Tibial artery (tissue), 4 donors: ENCODE measurements around the gene CCNO.
A peak's percentile ranks its signal among the peaks of the same experiment; 100 is the strongest.

Experiments
- DNase-seq, 2 donors: peaks; one replicate each; pipeline ENCODE4 v3.0.0-alpha.2; 2019
- H3K27ac ChIP-seq, 2 donors: fragments of 200-600 bp; sonication (generic) in 1 of 2; 1 replicate in 1 of 2; 2 replicates in 1 of 2; pipeline ENCODE4 v1.5.1; 2018 to 2019; ENCODE audit warnings: mild to moderate bottlenecking in 1 of 2
- H3K27me3 ChIP-seq, 2 donors: fragments of 200-600 bp; sonication (generic) in 1 of 2; one replicate each; pipeline versions ENCODE4 v1.5.1 to v1.6.0; 2016 to 2019
- H3K36me3 ChIP-seq, 3 donors: fragments of 200-600 bp; sonication (generic) in 2 of 3; one replicate each; pipeline ENCODE4 v1.5.1; 2016 to 2019; ENCODE audit warnings: mild to moderate bottlenecking in 2 of 3
- H3K4me1 ChIP-seq, 4 donors: fragments of 200-600 bp; sonication (generic) in 2 of 4; 1 replicate in 3 of 4; 2 replicates in 1 of 4; pipeline ENCODE4 v1.5.1; 2016 to 2019
- H3K4me3 ChIP-seq, 2 donors: fragments of 200-600 bp; sonication (generic) in 1 of 2; 1 replicate in 1 of 2; 2 replicates in 1 of 2; pipeline ENCODE4 v1.5.1; 2018 to 2019; ENCODE audit warnings: mild to moderate bottlenecking in 2 of 2
- H3K9me3 ChIP-seq, 3 donors: fragments of 200-600 bp; sonication (generic) in 1 of 3; one replicate each; pipeline ENCODE4 v1.5.1; 2016 to 2019
- intact Hi-C: fragments of 100-400 bp; cut with DNase I; formaldehyde crosslinking; loops from one replicate; pipeline ENCODE4 v1.15.0; 2023; ENCODE audit warnings: low total_unique reads
- TF ChIP-seq, protein P1 (sequence below), 2 experiments: fragments of 200-600 bp in 1 of 2; fragments of 450-650 bp in 1 of 2; IDR thresholded peaks; one replicate each; pipeline ENCODE4 v1.5.1; 2017 to 2019; ENCODE audit warnings: antibody characterized with exemption in 2 of 2, mild to moderate bottlenecking in 1 of 2, moderate library complexity in 1 of 2

Gene CCNO

DNA sequence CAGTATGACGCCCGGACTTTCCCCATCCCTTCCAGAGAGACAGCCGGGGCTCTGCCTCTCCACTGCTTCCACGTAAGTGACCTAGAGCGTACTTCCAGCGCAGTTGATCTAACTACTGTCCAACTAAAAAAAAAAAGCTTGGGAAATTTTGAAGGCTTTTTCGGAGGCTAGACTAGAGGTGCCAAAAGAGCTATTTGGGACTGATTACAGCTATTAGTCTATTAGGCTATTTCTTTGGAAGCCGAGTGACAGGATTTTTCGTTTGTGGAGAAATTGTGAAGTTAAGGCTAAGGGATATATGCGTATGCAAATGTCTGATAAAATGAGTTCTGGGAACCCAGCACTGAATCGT, 1.5 kb downstream of the CCNO start:
- no peak for DNase-seq
- no peaks in the 10 kb centered on the region for H3K9me3 ChIP-seq
- H3K4me1 ChIP-seq: peaks cover 0 to 41% (median 36%) of the 10 kb centered on the region in 4 donors
- intact Hi-C loops: loop anchor here (5.0 kb wide), 1 partner anchor 60 kb away; the partner anchor contains the start of gene CDC20B
- peak overlapping the region; percentile 58 to 60 for H3K4me3 ChIP-seq
- H3K27me3 ChIP-seq: peaks cover 0 to 78% of the 10 kb centered on the region in 2 donors
- H3K27ac ChIP-seq: peak overlapping the region in 1 of 2 donors; percentile 66
- TF ChIP-seq, protein P1, sequence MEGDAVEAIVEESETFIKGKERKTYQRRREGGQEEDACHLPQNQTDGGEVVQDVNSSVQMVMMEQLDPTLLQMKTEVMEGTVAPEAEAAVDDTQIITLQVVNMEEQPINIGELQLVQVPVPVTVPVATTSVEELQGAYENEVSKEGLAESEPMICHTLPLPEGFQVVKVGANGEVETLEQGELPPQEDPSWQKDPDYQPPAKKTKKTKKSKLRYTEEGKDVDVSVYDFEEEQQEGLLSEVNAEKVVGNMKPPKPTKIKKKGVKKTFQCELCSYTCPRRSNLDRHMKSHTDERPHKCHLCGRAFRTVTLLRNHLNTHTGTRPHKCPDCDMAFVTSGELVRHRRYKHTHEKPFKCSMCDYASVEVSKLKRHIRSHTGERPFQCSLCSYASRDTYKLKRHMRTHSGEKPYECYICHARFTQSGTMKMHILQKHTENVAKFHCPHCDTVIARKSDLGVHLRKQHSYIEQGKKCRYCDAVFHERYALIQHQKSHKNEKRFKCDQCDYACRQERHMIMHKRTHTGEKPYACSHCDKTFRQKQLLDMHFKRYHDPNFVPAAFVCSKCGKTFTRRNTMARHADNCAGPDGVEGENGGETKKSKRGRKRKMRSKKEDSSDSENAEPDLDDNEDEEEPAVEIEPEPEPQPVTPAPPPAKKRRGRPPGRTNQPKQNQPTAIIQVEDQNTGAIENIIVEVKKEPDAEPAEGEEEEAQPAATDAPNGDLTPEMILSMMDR (IDR thresholded peaks at IDR 0.05): no peak
- no peaks in the 10 kb centered on the region for H3K36me3 ChIP-seq

DNA sequence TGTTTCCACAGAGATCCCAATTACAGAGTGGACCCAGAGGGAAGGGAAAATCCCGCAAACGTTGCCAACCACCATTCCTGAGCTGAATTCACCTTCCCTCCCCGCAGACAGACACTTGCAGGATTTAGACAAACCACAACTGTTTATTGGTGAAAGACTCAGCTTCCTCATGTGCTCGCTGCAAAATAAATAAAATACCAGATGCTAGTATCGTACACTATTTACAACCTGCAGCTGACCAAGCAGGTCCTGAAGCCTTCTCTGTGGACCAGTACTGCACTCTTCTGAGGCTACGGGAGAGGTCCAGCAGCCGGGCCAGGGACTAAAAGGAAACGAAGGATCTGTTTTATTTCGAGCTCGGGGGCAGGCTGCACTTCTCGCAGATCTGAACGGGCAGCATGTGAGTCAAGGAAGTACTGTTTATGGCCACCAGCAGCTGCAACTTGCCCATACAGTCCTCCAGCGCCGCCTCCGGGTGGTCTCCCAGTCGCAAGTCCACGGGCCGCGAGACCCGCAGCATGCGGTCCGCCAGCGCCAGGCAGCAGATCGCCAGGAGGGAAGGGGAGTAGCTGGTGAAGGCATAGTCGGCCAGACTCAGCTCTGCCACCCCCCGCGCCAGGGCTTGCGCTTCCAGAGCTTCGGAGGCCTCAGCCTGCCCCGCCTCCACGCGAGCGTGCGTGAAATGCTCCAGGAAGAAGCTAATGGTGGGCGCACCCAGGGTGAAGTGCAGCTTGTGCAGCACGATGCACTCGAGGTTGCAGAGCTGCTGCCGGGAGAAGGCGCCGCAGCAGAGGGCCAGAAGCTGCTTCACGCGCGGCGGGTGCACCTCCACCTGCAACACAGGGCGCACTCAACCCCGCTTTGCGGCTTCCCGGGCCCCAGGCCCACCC, 2.1 kb downstream of the CCNO start:
- H3K4me1 ChIP-seq: peaks cover 0 to 47% (median 43%) of the 10 kb centered on the region in 4 donors
- peaks cover 0 to 78% of the 10 kb centered on the region in 2 donors for H3K27me3 ChIP-seq
- H3K9me3 ChIP-seq: no peaks in the 10 kb centered on the region
- TF ChIP-seq, protein P1 (IDR thresholded peaks at IDR 0.05): peak in 1 of 2 experiments; percentile 6
- intact Hi-C loops: loop anchor here (5.0 kb wide), 1 partner anchor 59 kb away; the partner anchor contains the start of gene CDC20B
- no peak for DNase-seq
- H3K27ac ChIP-seq: no peak overlapping the region
- no peaks in the 10 kb centered on the region for H3K36me3 ChIP-seq
- H3K4me3 ChIP-seq: peak overlapping the region; percentile 58 to 60

DNA sequence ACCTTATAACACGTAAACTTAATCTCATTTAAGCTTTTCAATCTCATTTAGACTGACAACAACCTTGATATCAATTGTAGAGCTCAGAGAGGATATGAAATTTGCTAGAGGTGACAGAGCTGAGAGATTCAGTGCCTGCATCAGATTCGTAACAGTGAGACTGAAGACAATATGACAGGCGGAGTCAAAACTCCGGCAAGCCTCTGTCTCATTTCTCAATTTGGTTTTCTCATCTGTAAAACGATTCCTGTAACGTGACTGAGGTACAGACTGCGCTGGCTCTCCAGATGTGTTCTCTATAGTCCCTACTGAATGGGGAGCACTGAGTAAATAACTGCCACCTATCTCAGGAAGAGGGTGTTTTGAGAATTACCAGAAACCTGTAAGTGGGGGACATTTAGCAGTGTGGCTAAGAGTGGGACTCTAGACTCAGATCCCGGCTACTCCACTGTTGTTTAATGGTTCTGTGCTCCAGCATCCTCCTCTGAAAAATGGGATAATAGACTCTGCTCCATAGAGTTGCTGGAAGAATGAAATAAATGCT, 3.2 kb downstream of the CCNO start:
- H3K4me3 ChIP-seq: no peak overlapping the region
- no peak overlapping the region for H3K27ac ChIP-seq
- no peaks in the 10 kb centered on the region for H3K9me3 ChIP-seq
- TF ChIP-seq, protein P1 (IDR thresholded peaks at IDR 0.05): no peak
- H3K27me3 ChIP-seq: peaks cover 0 to 83% of the 10 kb centered on the region in 2 donors
- no peaks in the 10 kb centered on the region for H3K36me3 ChIP-seq
- DNase-seq: no peak
- H3K4me1 ChIP-seq: peaks cover 0 to 49% (median 43%) of the 10 kb centered on the region in 4 donors
- intact Hi-C loops: loop anchor here (5.0 kb wide), 1 partner anchor 58 kb away; the partner anchor contains the start of gene CDC20B

DNA sequence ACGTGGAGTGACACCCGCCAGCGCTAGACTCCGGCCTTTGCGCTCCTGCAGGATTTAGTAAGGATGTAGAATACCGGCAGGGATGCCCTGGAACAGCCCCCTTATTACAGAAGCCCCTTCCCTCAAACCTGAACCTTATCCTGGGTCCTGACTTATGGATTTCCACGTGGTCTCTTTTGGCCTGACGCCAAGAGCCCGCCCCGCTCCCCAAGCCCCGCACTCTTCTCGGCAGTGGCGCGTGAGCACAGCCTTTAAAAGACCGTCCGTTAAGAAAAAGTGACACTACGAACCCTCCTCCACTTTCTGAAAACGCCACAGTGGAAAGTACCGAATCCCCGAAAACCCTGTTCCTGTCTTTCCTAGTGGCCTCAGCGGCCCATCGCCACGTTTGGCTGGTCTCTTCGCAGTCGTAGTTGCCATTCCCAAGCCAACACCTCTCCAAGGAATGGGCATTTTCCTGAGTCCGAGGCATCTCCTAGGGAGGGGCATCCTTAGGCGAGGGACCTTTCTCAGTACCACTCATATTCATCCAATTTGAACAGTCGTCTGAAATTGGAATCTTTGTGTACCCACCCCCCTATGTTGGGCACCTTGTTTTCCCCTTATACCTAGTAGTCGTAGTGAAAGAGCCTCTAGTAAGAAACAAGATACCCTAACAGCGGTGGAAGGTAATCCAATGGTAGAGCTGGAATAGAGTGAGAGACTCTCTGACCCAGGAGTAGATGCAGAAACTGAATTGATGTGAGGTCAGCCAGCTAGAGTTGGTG, 5.6 kb downstream of the CCNO start:
- DNase-seq: no peak
- peak overlapping the region; percentile 42 to 50 for H3K4me3 ChIP-seq
- peaks cover 0 to 43% (median 33%) of the 10 kb centered on the region in 4 donors for H3K4me1 ChIP-seq
- no peak overlapping the region for H3K27ac ChIP-seq
- H3K9me3 ChIP-seq: no peaks in the 10 kb centered on the region
- peaks cover 3 to 100% of the 10 kb centered on the region in 2 donors for H3K27me3 ChIP-seq
- TF ChIP-seq, protein P1 (IDR thresholded peaks at IDR 0.05): no peak
- H3K36me3 ChIP-seq: no peaks in the 10 kb centered on the region
- intact Hi-C loops: no loop called here

DNA sequence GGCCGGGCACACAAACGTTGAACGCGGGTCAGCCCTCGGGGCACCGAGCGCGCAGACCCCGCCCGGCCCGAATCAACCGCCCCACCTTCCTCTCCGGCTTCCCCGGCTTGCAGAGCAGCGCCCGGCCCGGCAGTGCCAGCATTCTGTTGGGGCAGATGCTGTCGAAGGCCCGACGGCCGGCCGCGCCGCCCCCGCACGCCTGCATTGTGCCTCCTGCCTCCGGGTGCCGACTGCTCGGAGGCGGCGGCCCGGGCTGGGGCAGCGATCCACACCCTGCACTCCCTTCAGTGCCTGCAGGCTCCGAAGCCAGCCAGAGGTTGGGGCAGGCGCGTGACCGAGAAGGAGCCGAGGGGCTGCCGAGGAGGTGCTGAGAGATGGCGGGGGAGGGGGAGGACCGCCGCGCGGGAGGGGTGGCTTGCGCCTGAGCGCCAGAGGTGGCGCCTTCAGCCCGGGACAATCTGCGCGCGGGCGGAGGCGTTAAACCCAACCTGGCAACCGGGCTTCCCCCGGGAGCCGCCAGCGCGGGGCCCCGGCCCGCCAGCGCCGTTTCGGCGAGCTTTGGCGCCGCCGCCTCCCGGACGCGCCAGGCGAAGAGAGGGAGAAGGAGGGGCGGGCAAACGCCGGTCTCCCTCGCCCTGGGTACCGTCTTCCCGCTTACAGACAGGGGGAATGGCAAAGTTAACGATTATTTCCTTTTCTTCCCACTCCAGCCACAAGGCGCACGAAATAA, 6.3 kb downstream of the CCNO start, which contains the start of gene MCIDAS:
Gene MCIDAS, minus strand, starts transcription at position 382 of the 730 bp plus-strand sequence. Its CDS starts 177 bp downstream, at position 205.
- TF ChIP-seq, protein P1 (IDR thresholded peaks at IDR 0.05): no peak
- Histone ChIP-seq H3K4me1 (peaks cover 0 to 36% (median 28%) of the 10 kb centered on the region in 4 donors), H3K4me3 (peak within 1 kb of the TSS; percentile 42 to 50), H3K9me3 (no peaks in the 10 kb centered on the region), H3K27me3 (peaks cover 3 to 100% of the 10 kb centered on the region in 2 donors), H3K27ac (no peak within 1 kb of the TSS), H3K36me3 (no peaks in the 10 kb centered on the region)
- intact Hi-C loops: no loop called here
- peak in 1 of 2 donors; percentile 72 for DNase-seq
